Measurements from ENCODE around the gene CAT.

Gene CAT

GRCh38 chr11:34397120-34397519 is 41.6 kb upstream of the CAT start:
- H3K4me2 ChIP-seq (ENCODE audit: low read depth, low read length) = no peak overlapping the region
- no peak overlapping the region for H3K27ac ChIP-seq (ENCODE audit: low read length)
- no peaks in the 10 kb centered on the region for H3K36me3 ChIP-seq (replicated peaks; ENCODE audit: insufficient read depth, low read length)
- no peaks in the 10 kb centered on the region for H3F3A ChIP-seq (ENCODE audit: insufficient read depth, low read length)
- no peaks in the 10 kb centered on the region for H3K9me3 ChIP-seq (replicated peaks; ENCODE audit: insufficient read depth, low read length)
- H3K9ac ChIP-seq (ENCODE audit: low read length) = no peak overlapping the region
- no peaks in the 10 kb centered on the region for H3K79me2 ChIP-seq (ENCODE audit: low read length)
- no peaks in the 10 kb centered on the region for H4K20me1 ChIP-seq (ENCODE audit: insufficient read depth, low read length)
- TF ChIP-seq, protein P1, sequence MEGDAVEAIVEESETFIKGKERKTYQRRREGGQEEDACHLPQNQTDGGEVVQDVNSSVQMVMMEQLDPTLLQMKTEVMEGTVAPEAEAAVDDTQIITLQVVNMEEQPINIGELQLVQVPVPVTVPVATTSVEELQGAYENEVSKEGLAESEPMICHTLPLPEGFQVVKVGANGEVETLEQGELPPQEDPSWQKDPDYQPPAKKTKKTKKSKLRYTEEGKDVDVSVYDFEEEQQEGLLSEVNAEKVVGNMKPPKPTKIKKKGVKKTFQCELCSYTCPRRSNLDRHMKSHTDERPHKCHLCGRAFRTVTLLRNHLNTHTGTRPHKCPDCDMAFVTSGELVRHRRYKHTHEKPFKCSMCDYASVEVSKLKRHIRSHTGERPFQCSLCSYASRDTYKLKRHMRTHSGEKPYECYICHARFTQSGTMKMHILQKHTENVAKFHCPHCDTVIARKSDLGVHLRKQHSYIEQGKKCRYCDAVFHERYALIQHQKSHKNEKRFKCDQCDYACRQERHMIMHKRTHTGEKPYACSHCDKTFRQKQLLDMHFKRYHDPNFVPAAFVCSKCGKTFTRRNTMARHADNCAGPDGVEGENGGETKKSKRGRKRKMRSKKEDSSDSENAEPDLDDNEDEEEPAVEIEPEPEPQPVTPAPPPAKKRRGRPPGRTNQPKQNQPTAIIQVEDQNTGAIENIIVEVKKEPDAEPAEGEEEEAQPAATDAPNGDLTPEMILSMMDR (IDR thresholded peaks at IDR 0.05; ENCODE audit: low read length) = no peak
- TF ChIP-seq EZH2 (optimal IDR thresholded peaks at IDR 0.05; ENCODE audit: low read depth, low read length) (no peak), EZH2phosphoT487 (IDR thresholded peaks at IDR 0.05; ENCODE audit: low read length) (no peak)
- H3K4me3 ChIP-seq (ENCODE audit: low read length) = no peak overlapping the region
- no peak for DNase-seq
- no peaks in the 10 kb centered on the region for H3K4me1 ChIP-seq (ENCODE audit: low read length)
- peaks cover 7% of the 10 kb centered on the region for H3K27me3 ChIP-seq (replicated peaks; ENCODE audit: insufficient read depth, low read length)
- H2AFZ ChIP-seq (ENCODE audit: low read length) = no peak overlapping the region
- H3K9me2 ChIP-seq (replicated peaks; ENCODE audit: insufficient read depth, low read length) = no peaks in the 10 kb centered on the region

- H3K4me1 ChIP-seq (ENCODE audit: low read length) = no peaks in the 10 kb centered on the region
Observed at GRCh38 chr11:34397811-34398210, 40.9 kb upstream of the CAT start.

DNA sequence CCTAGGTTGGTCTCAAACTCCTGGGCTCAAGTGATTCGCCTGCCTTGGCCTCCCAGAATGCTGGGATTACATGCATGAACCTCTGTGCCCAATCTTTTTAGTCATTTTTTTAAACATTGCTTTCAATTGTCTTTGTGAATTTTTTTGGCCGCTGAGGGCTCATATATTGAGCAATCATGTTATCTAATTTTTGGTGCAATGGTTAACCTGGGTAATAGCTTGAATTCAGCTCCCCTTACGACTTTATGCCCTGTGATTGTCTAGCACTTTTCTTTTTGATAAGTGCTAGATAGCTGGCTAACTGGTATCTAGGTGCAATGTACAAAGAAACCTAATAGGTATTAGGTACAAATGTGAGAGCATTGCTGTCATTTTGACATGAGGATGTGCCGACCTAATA is 35.3 kb upstream of the CAT start:
- peaks cover 10% of the 10 kb centered on the region; the same call in 1 of the 2 replicates for H3K4me1 ChIP-seq (ENCODE audit: low read length)
- no peaks in the 10 kb centered on the region for H3K9me2 ChIP-seq (replicated peaks; ENCODE audit: insufficient read depth, low read length)
- H3K79me2 ChIP-seq (ENCODE audit: low read length) = no peaks in the 10 kb centered on the region
- H3K36me3 ChIP-seq (replicated peaks; ENCODE audit: insufficient read depth, low read length) = no peaks in the 10 kb centered on the region
- H3F3A ChIP-seq (ENCODE audit: insufficient read depth, low read length) = no peaks in the 10 kb centered on the region
- no peak for TF ChIP-seq EZH2 (optimal IDR thresholded peaks at IDR 0.05; ENCODE audit: low read depth, low read length)
- no peak for DNase-seq
- no peak overlapping the region for H2AFZ ChIP-seq (ENCODE audit: low read length)
- H3K4me3 ChIP-seq (ENCODE audit: low read length) = no peak overlapping the region
- no peaks in the 10 kb centered on the region for H3K9me3 ChIP-seq (replicated peaks; ENCODE audit: insufficient read depth, low read length)
- H3K27ac ChIP-seq (ENCODE audit: low read length) = no peak overlapping the region
- H3K4me2 ChIP-seq (ENCODE audit: low read depth, low read length) = no peak overlapping the region
- H3K9ac ChIP-seq (ENCODE audit: low read length) = no peak overlapping the region
- peaks cover 39% of the 10 kb centered on the region for H3K27me3 ChIP-seq (replicated peaks; ENCODE audit: insufficient read depth, low read length)
- no peaks in the 10 kb centered on the region for H4K20me1 ChIP-seq (ENCODE audit: insufficient read depth, low read length)

More at GRCh38 chr11:34397811-34398210, 40.9 kb upstream of the CAT start:
- no peaks in the 10 kb centered on the region for H3K9me2 ChIP-seq (replicated peaks; ENCODE audit: insufficient read depth, low read length)
- peaks cover 10% of the 10 kb centered on the region for H3K27me3 ChIP-seq (replicated peaks; ENCODE audit: insufficient read depth, low read length)
- H2AFZ ChIP-seq (ENCODE audit: low read length) = no peak overlapping the region
- TF ChIP-seq EZH2phosphoT487 (IDR thresholded peaks at IDR 0.05; ENCODE audit: low read length) (no peak), EZH2 (optimal IDR thresholded peaks at IDR 0.05; ENCODE audit: low read depth, low read length) (no peak)
- TF ChIP-seq, protein P1 (IDR thresholded peaks at IDR 0.05; ENCODE audit: low read length) = no peak
- H3K27ac ChIP-seq (ENCODE audit: low read length) = no peak overlapping the region
- H3K9me3 ChIP-seq (replicated peaks; ENCODE audit: insufficient read depth, low read length) = no peaks in the 10 kb centered on the region
- no peak overlapping the region for H3K9ac ChIP-seq (ENCODE audit: low read length)
- H3K4me2 ChIP-seq (ENCODE audit: low read depth, low read length) = no peak overlapping the region
- no peaks in the 10 kb centered on the region for H3K36me3 ChIP-seq (replicated peaks; ENCODE audit: insufficient read depth, low read length)
- no peak overlapping the region for H3K4me3 ChIP-seq (ENCODE audit: low read length)
- no peaks in the 10 kb centered on the region for H3K79me2 ChIP-seq (ENCODE audit: low read length)
- no peaks in the 10 kb centered on the region for H4K20me1 ChIP-seq (ENCODE audit: insufficient read depth, low read length)
- H3F3A ChIP-seq (ENCODE audit: insufficient read depth, low read length) = no peaks in the 10 kb centered on the region
- DNase-seq = no peak

DNA sequence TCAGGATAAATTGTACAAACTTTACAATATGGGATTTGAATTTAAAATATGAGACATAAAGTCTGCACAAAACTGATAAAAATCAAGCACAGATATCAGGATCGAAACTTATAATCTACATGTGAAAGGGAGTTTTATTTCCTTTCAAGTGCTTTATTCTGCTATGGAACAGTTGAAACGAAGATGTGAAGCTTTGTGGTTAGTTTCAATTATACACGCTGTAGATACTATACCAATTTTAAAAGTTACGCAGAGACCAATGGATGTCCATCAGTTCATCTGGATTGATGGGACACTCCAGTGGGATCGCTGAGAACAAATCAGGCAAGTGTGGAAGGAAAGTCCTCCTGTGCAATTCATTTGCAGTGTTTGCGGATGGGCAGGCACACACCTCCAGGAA is 34.5 kb upstream of the CAT start:
- H3K4me2 ChIP-seq (ENCODE audit: low read depth, low read length) = no peak overlapping the region
- no peak overlapping the region for H3K4me3 ChIP-seq (ENCODE audit: low read length)
- DNase-seq = peak; percentile 32
- peaks cover 39% of the 10 kb centered on the region for H3K27me3 ChIP-seq (replicated peaks; ENCODE audit: insufficient read depth, low read length)
- TF ChIP-seq, protein P1 (IDR thresholded peaks at IDR 0.05; ENCODE audit: low read length) = no peak
- no peak for TF ChIP-seq EZH2 (optimal IDR thresholded peaks at IDR 0.05; ENCODE audit: low read depth, low read length)
- no peak for TF ChIP-seq EZH2phosphoT487 (IDR thresholded peaks at IDR 0.05; ENCODE audit: low read length)
- H3K9me3 ChIP-seq (replicated peaks; ENCODE audit: insufficient read depth, low read length) = no peaks in the 10 kb centered on the region
- H3K9ac ChIP-seq (ENCODE audit: low read length) = no peak overlapping the region
- no peak overlapping the region for H3K27ac ChIP-seq (ENCODE audit: low read length)
- no peaks in the 10 kb centered on the region for H3K9me2 ChIP-seq (replicated peaks; ENCODE audit: insufficient read depth, low read length)
- H3K4me1 ChIP-seq (ENCODE audit: low read length) = peaks cover 10% of the 10 kb centered on the region; the same call in 1 of the 2 replicates
- no peaks in the 10 kb centered on the region for H3F3A ChIP-seq (ENCODE audit: insufficient read depth, low read length)
- no peak overlapping the region for H2AFZ ChIP-seq (ENCODE audit: low read length)
- H3K79me2 ChIP-seq (ENCODE audit: low read length) = no peaks in the 10 kb centered on the region
- H3K36me3 ChIP-seq (replicated peaks; ENCODE audit: insufficient read depth, low read length) = no peaks in the 10 kb centered on the region
- H4K20me1 ChIP-seq (ENCODE audit: insufficient read depth, low read length) = no peaks in the 10 kb centered on the region

Measured in MM.1S (cell line).